ENCODE data around the gene MEI1.

Gene MEI1

GRCh38 chr22:41762980-41763779 is 63.9 kb downstream of the MEI1 start:
- H3K27me3 ChIP-seq (replicated peaks; ENCODE audit: insufficient read depth, low read length), result no peaks in the 10 kb centered on the region
- no peak overlapping the region for H3K4me3 ChIP-seq (ENCODE audit: low read length)
- no peaks in the 10 kb centered on the region for H3K79me2 ChIP-seq (ENCODE audit: low read length)
- H3K4me2 ChIP-seq (ENCODE audit: low read depth, low read length), result no peak overlapping the region
- H3K4me1 ChIP-seq (ENCODE audit: low read length), result peaks cover 4% of the 10 kb centered on the region; the same call in 1 of the 2 replicates
- H3K9ac ChIP-seq (ENCODE audit: low read length), result no peak overlapping the region
- peak overlapping the region; percentile 15; the same call in 1 of the 2 replicates for H3K27ac ChIP-seq (ENCODE audit: low read length)
- no peaks in the 10 kb centered on the region for H3K9me3 ChIP-seq (replicated peaks; ENCODE audit: insufficient read depth, low read length)
- TF ChIP-seq EZH2phosphoT487 (IDR thresholded peaks at IDR 0.05; ENCODE audit: low read length) (no peak), CTCF (IDR thresholded peaks at IDR 0.05; ENCODE audit: low read length) (peak; percentile 68), EZH2 (optimal IDR thresholded peaks at IDR 0.05; ENCODE audit: low read depth, low read length) (no peak)
- no peak overlapping the region for H2AFZ ChIP-seq (ENCODE audit: low read length)
- no peaks in the 10 kb centered on the region for H3K9me2 ChIP-seq (replicated peaks; ENCODE audit: insufficient read depth, low read length)
- DNase-seq, result peak; percentile 61
- H4K20me1 ChIP-seq (ENCODE audit: insufficient read depth, low read length), result no peaks in the 10 kb centered on the region
- H3K36me3 ChIP-seq (replicated peaks; ENCODE audit: insufficient read depth, low read length), result no peaks in the 10 kb centered on the region; the same call in 1 of the 2 replicates
- H3F3A ChIP-seq (ENCODE audit: insufficient read depth, low read length), result 0 out of 2 replicates have a peak, but pooled peaks cover 5% of the 10 kb centered on the region

- H3K9me3 ChIP-seq (replicated peaks; ENCODE audit: insufficient read depth, low read length), result no peaks in the 10 kb centered on the region
- no peaks in the 10 kb centered on the region for H3K9me2 ChIP-seq (replicated peaks; ENCODE audit: insufficient read depth, low read length)
- no peaks in the 10 kb centered on the region for H3K36me3 ChIP-seq (replicated peaks; ENCODE audit: insufficient read depth, low read length)
- 0 out of 2 replicates have a peak, but pooled peaks cover 5% of the 10 kb centered on the region for H3F3A ChIP-seq (ENCODE audit: insufficient read depth, low read length)
- no peaks in the 10 kb centered on the region for H4K20me1 ChIP-seq (ENCODE audit: insufficient read depth, low read length)
- no peaks in the 10 kb centered on the region for H3K27me3 ChIP-seq (replicated peaks; ENCODE audit: insufficient read depth, low read length)
- no peaks in the 10 kb centered on the region for H3K79me2 ChIP-seq (ENCODE audit: low read length)
- H3K4me1 ChIP-seq (ENCODE audit: low read length), result peaks cover 4% of the 10 kb centered on the region; the same call in 1 of the 2 replicates
- no peak for DNase-seq
- no peak overlapping the region for H3K4me3 ChIP-seq (ENCODE audit: low read length)
- H3K4me2 ChIP-seq (ENCODE audit: low read depth, low read length), result no peak overlapping the region
- no peak for TF ChIP-seq EZH2 (optimal IDR thresholded peaks at IDR 0.05; ENCODE audit: low read depth, low read length)
- no peak for TF ChIP-seq CTCF (IDR thresholded peaks at IDR 0.05; ENCODE audit: low read length)
- no peak for TF ChIP-seq EZH2phosphoT487 (IDR thresholded peaks at IDR 0.05; ENCODE audit: low read length)
- no peak overlapping the region for H2AFZ ChIP-seq (ENCODE audit: low read length)
- H3K27ac ChIP-seq (ENCODE audit: low read length), result no peak overlapping the region
- H3K9ac ChIP-seq (ENCODE audit: low read length), result no peak overlapping the region
Measured at GRCh38 chr22:41766476-41766875, 67.2 kb downstream of the MEI1 start.

GRCh38 chr22:41768430-41768829 is 69.1 kb downstream of the MEI1 start:
- H3K27ac ChIP-seq (ENCODE audit: low read length), result no peak overlapping the region
- no peak for DNase-seq
- no peak overlapping the region for H3K9ac ChIP-seq (ENCODE audit: low read length)
- no peaks in the 10 kb centered on the region for H3K9me3 ChIP-seq (replicated peaks; ENCODE audit: insufficient read depth, low read length)
- no peak overlapping the region for H3K4me2 ChIP-seq (ENCODE audit: low read depth, low read length)
- H4K20me1 ChIP-seq (ENCODE audit: insufficient read depth, low read length), result no peaks in the 10 kb centered on the region
- H3K4me1 ChIP-seq (ENCODE audit: low read length), result no peaks in the 10 kb centered on the region
- H3K4me3 ChIP-seq (ENCODE audit: low read length), result no peak overlapping the region
- no peaks in the 10 kb centered on the region for H3K27me3 ChIP-seq (replicated peaks; ENCODE audit: insufficient read depth, low read length)
- no peaks in the 10 kb centered on the region for H3K79me2 ChIP-seq (ENCODE audit: low read length)
- no peak overlapping the region for H2AFZ ChIP-seq (ENCODE audit: low read length)
- TF ChIP-seq EZH2phosphoT487 (IDR thresholded peaks at IDR 0.05; ENCODE audit: low read length) (no peak), EZH2 (optimal IDR thresholded peaks at IDR 0.05; ENCODE audit: low read depth, low read length) (no peak)
- no peaks in the 10 kb centered on the region for H3K9me2 ChIP-seq (replicated peaks; ENCODE audit: insufficient read depth, low read length)
- H3F3A ChIP-seq (ENCODE audit: insufficient read depth, low read length), result no peaks in the 10 kb centered on the region
- no peaks in the 10 kb centered on the region for H3K36me3 ChIP-seq (replicated peaks; ENCODE audit: insufficient read depth, low read length)
